Right lobe of liver (tissue), 4 donors: ENCODE data around the gene NIFK.

ENCODE experiments used
- CTCF ChIP-seq, 4 donors: fragments of 200-600 bp in 3 of 4; fragments of 450-650 bp in 1 of 4; IDR thresholded peaks; one replicate each; pipeline versions ENCODE4 v1.5.1 to v1.8.0; 2016 to 2022; ENCODE audit warnings: antibody characterized with exemption in 4 of 4, mild to moderate bottlenecking in 2 of 4
- POLR2A ChIP-seq: fragments of 450-650 bp; IDR thresholded peaks from one replicate; pipeline ENCODE4 v1.6.1; 2017; ENCODE audit warnings: antibody characterized with exemption, mild to moderate bottlenecking
- donor health status: DM: no; HTN: no; CAD: no.
- donor health status: DM: no; HTN: no; CAD: no.
- donor health status: DM: no; HTN: yes; CAD: no.

- no peak for TF ChIP-seq POLR2A
- no peak for TF ChIP-seq CTCF (IDR thresholded peaks at IDR 0.05)
These were observed 14.2 kb downstream of the NIFK start for GRCh38 chr2:121722479-121722878.
